HG02610 (cell line): ENCODE data around the gene RIMBP2.

Experiments used
- ATAC-seq: cut with Tn5 transposase; IDR thresholded peaks from one replicate; pipeline ENCODE4 v1.9.1; 2021; ENCODE audit warnings: mild to moderate bottlenecking, moderate library complexity; ENCODE audit not compliant: unreplicated experiment

RIMBP2 gene

DNA sequence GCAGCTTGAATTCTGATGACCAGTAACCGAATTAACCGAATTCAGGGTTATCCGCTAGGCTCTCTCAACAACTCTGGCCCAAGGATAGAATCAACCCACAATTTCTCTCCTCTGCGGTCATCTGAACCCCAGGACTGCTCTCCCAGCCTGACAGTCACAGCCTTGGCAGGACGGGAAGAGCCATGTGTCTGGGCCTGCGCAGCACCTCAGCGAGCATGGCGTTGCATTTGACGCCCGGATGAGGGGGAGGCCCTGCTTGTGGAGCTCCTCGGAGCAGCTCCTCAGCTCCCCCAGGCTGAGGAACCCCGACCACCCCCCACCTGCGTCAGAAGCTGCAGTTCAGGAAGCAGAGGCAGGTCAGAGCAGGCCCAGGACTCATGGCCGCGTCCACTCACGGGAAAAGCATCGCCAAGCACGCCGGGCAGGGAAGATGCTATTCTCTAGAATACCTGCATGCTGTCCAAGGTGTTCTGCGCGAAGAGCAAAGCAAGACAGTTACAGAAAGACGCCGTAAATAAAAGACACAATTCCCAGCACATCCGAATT, 247.3 kb downstream of the RIMBP2 start:
- ATAC-seq, result no peak

- no peak for ATAC-seq
Measured at GRCh38 chr12:130468186-130468585, 247.9 kb downstream of the RIMBP2 start.

DNA sequence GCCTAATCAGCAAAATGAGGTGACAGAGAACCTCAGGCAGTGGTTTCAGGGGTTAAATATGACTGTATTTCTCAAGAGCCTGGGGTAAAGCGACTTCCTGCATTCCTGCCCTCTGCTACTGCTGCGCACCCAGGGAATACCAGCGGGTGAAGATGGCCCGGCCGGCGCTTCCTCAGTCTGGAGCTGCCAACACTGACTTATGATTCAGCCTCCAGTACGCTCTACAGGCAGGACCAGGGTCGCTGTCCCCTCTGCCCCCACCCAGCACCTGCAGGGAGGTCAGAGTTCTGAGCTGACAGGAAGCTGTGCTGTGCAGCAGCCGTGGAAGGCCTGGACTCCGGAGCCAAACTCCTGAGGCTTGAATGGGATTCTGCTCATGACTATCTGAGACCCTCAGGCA, 250.5 kb downstream of the RIMBP2 start:
- no peak for ATAC-seq

DNA sequence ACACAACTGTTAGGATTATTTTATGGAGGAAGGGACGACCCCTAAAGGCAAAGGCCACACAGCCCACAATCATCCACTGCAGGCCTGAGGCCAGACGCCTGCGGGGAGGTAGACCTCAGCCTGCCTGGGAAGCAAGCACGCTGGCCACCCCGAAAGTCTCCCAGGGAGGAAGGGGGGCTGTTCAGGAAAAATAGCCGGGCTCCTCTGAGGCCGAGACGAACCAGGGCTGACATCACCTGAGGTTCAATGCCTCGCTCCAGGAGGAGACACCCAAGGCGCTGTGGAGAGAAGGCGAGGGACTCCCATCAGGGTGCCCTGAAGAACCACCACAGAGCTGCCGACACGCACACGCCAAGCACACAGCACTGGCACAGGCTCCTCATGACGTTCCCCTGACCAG, 251.1 kb downstream of the RIMBP2 start:
- ATAC-seq, result no peak

DNA sequence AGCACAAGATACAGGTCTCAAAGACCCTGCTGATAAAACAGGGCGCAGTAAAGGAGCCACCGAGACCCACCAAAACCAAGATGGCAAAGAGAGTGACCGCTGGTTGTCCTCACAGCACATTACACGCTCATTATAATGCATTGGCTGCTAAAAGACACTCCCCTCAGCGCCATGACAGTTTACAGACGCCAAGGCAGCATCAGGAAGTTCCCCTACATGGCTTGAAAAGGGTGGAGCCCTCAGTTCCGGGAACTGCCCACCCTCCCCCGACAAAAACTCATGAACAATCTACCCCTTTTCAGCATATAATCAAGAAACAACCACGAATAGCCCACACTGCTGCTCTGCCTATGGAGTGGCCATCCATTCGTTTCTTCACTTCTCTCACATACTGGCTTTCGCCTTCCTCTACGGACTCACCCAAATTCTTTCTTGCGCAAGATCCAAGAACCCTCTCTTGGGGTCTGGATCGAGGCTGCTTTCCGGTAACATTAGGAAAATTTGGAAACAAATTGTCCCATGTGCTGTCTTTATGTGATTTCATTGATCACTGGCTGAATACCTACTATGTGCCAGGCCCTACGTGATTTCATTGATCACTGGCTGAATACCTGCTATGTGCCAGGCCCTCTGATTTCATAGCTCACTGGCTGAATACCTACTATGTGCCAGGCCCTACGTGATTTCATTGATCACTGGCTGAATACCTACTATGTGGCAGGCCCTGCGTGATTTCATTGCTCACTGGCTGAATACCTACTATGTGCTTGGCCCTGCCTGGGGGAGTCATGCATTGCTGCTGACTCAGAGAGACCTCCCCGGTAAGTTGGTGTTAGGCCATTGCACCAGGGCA, 252.1 kb downstream of the RIMBP2 start:
- ATAC-seq, result no peak

DNA sequence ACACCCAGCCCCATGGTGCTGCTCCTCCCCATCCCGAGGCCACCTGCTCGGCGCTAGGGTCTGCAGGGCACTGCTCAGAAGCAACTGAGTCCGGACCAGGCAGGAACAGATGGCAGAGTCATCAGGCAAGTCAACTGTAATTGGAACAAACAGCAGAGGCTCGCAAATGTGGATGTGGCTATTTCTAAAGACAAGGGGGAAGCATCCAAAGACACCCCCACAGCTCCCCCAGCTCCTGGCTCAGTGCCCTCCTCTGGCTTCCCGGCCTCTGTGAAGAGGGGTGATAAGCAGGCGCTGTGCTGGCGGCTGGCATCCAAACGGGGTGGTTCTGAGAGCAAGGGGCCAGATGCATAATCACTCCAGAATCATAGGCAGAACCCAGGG, 252.8 kb downstream of the RIMBP2 start:
- no peak for ATAC-seq

- no peak for ATAC-seq
Measured at GRCh38 chr12:130462558-130463274, 253.4 kb downstream of the RIMBP2 start.

DNA sequence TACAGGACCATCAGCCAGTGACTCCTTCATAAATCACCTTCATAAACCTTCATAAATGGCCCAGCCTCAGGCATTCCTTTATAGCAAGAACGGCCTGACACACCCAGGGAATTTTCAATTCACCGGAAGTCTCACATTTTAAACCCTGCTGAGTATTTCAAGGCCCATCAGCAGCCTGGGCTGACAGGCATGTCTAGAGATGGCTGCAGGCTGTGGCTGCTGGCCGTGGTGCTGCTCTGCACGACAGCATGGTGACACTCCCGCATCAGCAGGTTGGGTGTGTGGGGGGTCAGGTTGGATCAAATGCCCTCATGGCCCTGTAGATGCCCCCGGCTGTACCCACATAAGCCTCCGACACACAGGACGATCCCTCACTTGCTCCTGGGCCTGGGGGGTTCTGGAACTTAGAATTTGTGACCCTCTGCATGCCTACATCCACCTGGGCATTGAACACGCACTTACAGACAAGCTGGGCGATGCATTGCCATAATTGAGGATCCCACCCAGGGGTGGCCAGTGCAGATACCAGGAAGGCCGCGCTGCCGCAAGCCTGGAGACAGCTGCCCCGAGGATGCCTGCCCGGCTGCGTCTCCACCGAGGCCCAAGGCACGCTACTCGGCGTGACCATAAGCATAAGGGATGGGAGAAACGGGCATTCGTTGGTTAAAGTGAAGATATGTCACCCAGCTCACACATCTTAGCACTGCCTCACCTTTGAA, 254.1 kb downstream of the RIMBP2 start:
- no peak for ATAC-seq

DNA sequence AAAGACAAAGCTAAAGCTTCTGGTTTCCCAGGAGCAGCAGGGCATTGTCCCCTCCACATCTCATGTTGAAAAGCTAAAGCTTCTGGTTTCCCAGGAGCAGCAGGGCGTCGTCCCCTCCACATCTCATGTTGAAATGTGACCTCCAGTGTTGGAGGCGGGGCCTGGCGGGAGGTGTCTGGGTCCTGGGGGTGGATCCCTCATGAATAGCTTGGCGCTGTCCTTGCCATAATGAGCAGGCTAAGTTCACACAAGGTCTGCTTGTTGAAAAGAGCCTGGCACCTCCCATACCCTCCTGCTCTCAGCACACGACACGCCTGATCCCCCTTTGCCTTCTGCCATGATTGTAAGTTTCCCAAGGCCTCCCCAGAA, 254.7 kb downstream of the RIMBP2 start:
- ATAC-seq, result no peak

- ATAC-seq, result no peak
Measured at GRCh38 chr12:130460611-130461446, 255.3 kb downstream of the RIMBP2 start.

- no peak for ATAC-seq
Measured at GRCh38 chr12:130459916-130460315, 256.2 kb downstream of the RIMBP2 start.

DNA sequence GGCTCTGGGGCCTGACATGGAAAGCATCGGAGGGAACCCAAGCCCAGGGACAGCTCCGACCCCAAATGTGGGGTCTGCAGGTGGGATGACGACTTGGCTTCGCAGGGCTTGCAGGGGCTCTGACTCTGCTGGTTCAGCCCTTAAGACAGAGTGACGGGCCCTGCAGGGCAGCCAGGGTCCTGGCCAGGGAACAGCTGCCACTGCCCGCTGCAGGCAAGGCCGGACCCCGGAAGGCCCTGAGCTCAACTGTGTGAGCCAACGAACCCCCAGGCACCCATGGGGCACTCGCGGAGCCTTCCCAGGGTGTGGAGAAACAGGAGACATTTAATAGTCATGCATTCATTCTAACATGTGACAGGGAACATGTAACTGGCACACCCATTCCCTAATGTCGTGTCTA, 257.8 kb downstream of the RIMBP2 start:
- no peak for ATAC-seq

- ATAC-seq, result no peak
Measured at GRCh38 chr12:130457215-130457614, 258.9 kb downstream of the RIMBP2 start.

GRCh38 chr12:130456375-130457199, 259.5 kb downstream of the RIMBP2 start:
- no peak for ATAC-seq

GRCh38 chr12:130455161-130455560, 260.9 kb downstream of the RIMBP2 start:
- no peak for ATAC-seq

DNA sequence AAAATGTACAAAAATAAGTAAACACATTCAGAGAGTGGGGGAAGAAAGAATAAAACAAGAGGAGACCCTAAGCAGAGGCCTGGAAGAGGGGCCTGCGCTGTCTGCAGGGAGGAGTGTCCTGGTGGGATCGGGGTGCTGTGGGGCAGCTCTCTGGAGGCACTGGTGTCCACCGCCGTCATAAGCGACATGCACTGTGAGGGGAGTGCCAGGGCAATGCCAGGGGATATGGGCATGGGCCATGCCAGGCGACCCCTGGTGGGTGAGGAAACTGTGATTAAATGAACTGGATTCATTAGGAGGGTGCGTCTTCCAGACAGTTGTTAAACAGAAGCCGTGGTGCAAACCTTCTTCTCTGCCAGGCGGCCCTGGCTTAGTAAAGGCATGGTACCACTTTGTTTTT, 261.8 kb downstream of the RIMBP2 start:
- ATAC-seq, result no peak

DNA sequence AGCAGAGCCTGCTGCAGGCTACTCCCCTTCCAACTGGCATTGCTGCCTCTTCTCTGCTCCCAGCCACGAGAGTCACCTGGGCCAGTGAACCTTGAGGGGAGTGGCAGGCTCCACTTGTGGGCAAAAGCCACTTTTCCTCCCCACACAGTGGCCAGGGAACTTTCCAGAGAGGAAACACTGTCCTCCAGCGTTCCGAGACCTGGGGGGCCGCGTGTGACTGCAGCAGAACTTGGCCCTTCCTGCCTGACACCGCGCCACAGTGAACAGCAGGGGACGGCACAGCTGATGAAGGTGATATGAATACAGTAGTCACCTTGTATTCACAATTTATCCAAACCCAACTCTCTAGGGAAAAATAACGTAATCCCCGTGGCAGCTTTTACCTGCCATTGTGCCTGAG, 263.6 kb downstream of the RIMBP2 start:
- ATAC-seq, result no peak

DNA sequence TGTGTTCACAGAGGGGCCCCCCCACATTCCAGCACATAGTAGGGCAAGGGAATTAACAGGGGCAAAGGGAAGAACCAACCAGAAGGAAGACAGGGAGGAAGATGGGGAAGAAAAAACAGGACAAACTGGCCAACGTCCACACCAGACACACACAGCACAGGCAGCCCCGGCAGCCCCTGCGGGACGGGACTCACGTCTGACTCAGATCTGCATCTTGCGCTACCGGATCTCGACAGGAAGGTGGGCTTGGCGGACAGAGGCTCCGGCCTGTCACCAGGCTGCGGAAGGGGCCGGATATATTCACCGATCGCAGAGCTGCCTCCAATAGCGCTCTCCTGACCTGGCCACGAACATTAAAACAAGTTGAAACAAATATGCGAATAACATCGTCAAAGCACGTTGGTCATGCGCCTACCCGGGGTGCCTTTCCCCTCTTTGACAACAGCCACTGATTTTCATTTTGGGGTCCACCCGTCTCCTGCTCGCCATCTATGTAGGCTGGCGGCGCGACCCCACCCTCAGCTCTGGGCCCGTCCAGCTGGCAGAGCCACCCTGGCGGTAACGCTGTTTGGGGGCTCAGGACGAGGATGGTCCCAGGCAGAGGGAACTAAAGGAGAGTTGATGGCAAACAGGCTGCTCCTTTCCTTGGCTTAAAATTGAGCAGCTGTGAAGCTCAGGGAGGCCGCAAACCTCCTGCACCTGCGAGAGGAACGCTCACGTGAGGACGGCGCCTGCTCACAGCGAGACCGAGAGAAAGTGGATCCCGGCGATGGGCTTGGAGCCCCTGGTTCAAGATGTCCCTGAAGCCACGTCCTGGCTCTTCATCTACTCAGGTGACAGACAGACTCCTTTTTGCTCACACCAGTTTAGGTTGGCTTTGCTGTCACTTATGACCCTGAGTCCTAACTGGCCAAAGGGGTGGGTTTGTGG, 264.8 kb downstream of the RIMBP2 start:
- ATAC-seq, result no peak

GRCh38 chr12:130449291-130449690, 266.8 kb downstream of the RIMBP2 start:
- ATAC-seq, result no peak
